IMR-90 (cell line): ENCODE data around the gene RGS17. TPM values are rescaled to one million over a fixed set of nuclear protein-coding genes. Genes with fewer than 3 reads are reported as not detected.

Experiments used
- ATAC-seq: fragments of 200-7000 bp; cut with Tn5 transposase; 2 replicates; pipeline ENCODE4 v1.9.1; 2020; ENCODE audit warnings: low read depth, mild to moderate bottlenecking, moderate library complexity
- BruUV-seq: library from RNA; stranded (reverse); fragments of 400-500 nt; replicated peaks from 2 replicates; lab custom pipeline; 2021; lab: Mats Ljungman, UMichigan
- CTCF ChIA-PET: fragments of 300-600 bp; formaldehyde crosslinking; extraction: SDS; loops from one replicate; lab custom pipeline; 2021; ENCODE audit warnings: antibody characterized with exemption; lab: Yijun Ruan, JAX
- POLR2A ChIA-PET: fragments of 300-600 bp; sonication (Branson Sonifier 250); formaldehyde crosslinking; loops from one replicate; lab custom pipeline; 2022; ENCODE audit warnings: antibody characterized with exemption; ENCODE audit not compliant: unreplicated experiment; lab: Charles Lee
- DNase-seq: peaks from one replicate; pipeline ENCODE4 v3.0.0; 2013
- H2AFZ ChIP-seq: replicated peaks from 2 replicates; pipeline ENCODE3; 2013; ENCODE audit warnings: low read length, mild to moderate bottlenecking; ENCODE audit not compliant: poor library complexity
- H2AK5ac ChIP-seq: 2 replicates; pipeline ENCODE4 v1.6.1; 2013; ENCODE audit warnings: low read depth, low read length, inconsistent platforms
- H2AK9ac ChIP-seq: replicated peaks from 2 replicates; pipeline ENCODE3; 2013; ENCODE audit warnings: mild to moderate bottlenecking, low read depth, low read length, moderate library complexity; ENCODE audit not compliant: poor library complexity
- H2BK120ac ChIP-seq: 2 replicates; pipeline ENCODE4 v1.6.1; 2013; ENCODE audit warnings: low read depth, low read length, inconsistent platforms
- H2BK15ac ChIP-seq: 3 replicates; pipeline ENCODE4 v1.6.1; 2013; ENCODE audit warnings: low read depth, low read length, inconsistent platforms
- H2BK20ac ChIP-seq: 2 replicates; pipeline ENCODE4 v1.6.1; 2013; ENCODE audit warnings: low read depth, mild to moderate bottlenecking, inconsistent platforms, low read length, moderate library complexity
- H2BK5ac ChIP-seq: 2 replicates; pipeline ENCODE4 v1.6.1; 2013; ENCODE audit warnings: mild to moderate bottlenecking, low read depth, low read length, inconsistent platforms; ENCODE audit not compliant: poor library complexity, severe bottlenecking
- H3K14ac ChIP-seq: replicated peaks from 2 replicates; pipeline ENCODE4 v1.6.1; 2013; ENCODE audit warnings: low read depth, low read length, inconsistent platforms
- H3K18ac ChIP-seq: 2 replicates; pipeline ENCODE4 v1.6.1; 2013; ENCODE audit warnings: low read depth, low read length, control low read depth
- H3K23ac ChIP-seq: 2 replicates; pipeline ENCODE4 v1.6.1; 2013; ENCODE audit warnings: low read depth, low read length, inconsistent platforms
- H3K27ac ChIP-seq: 2 replicates; pipeline ENCODE4 v1.5.1; 2013; ENCODE audit warnings: mild to moderate bottlenecking, control low read depth, low read length; ENCODE audit not compliant: insufficient read depth
- H3K27me3 ChIP-seq: 2 replicates; pipeline ENCODE4 v1.6.1; 2013; ENCODE audit warnings: low read length; ENCODE audit not compliant: control insufficient read depth, insufficient read depth
- H3K36me3 ChIP-seq: 2 replicates; pipeline ENCODE4 v1.6.1; 2013; ENCODE audit warnings: low read length, mixed read lengths; ENCODE audit not compliant: control insufficient read depth, insufficient read depth
- H3K4ac ChIP-seq: 2 replicates; pipeline ENCODE4 v1.6.1; 2013; ENCODE audit warnings: low read depth, low read length, inconsistent platforms
- H3K4me1 ChIP-seq: 2 replicates; pipeline ENCODE4 v1.6.1; 2013; ENCODE audit warnings: low read length, mixed read lengths; ENCODE audit not compliant: control insufficient read depth, insufficient read depth
- H3K4me2 ChIP-seq: 2 replicates; pipeline ENCODE4 v1.6.1; 2013; ENCODE audit warnings: low read depth, mild to moderate bottlenecking, control low read depth, low read length, moderate library complexity
- H3K4me3 ChIP-seq: 2 replicates; pipeline ENCODE4 v1.5.1; 2013; ENCODE audit warnings: low read depth, mild to moderate bottlenecking, control low read depth, low read length, moderate library complexity; ENCODE audit not compliant: insufficient read depth
- H3K56ac ChIP-seq: 2 replicates; pipeline ENCODE4 v1.6.1; 2013; ENCODE audit warnings: low read length, inconsistent platforms; ENCODE audit not compliant: insufficient read depth; ENCODE audit errors: extremely low read depth
- H3K79me1 ChIP-seq, 2 experiments: 2 replicates each; pipeline ENCODE4 v1.6.1; 2013; ENCODE audit warnings: low read length in 2 of 2, inconsistent platforms in 1 of 2, low read depth in 1 of 2
- H3K9ac ChIP-seq: 2 replicates; pipeline ENCODE4 v1.6.1; 2013; ENCODE audit warnings: low read depth, low read length, control low read depth
- H3K9me1 ChIP-seq: 2 replicates; pipeline ENCODE4 v1.6.1; 2013; ENCODE audit warnings: low read length, inconsistent platforms; ENCODE audit not compliant: insufficient read depth
- H3K9me3 ChIP-seq: 2 replicates; pipeline ENCODE4 v1.6.1; 2013; ENCODE audit warnings: low read length; ENCODE audit not compliant: control insufficient read depth, insufficient read depth
- H4K20me1 ChIP-seq: 2 replicates; pipeline ENCODE4 v1.6.1; 2013; ENCODE audit warnings: low read length, inconsistent platforms; ENCODE audit not compliant: insufficient read depth
- H4K5ac ChIP-seq: 2 replicates; pipeline ENCODE4 v1.6.1; 2013; ENCODE audit warnings: mild to moderate bottlenecking, low read depth, low read length, control low read depth
- H4K8ac ChIP-seq, 2 experiments: 2 replicates each; pipeline ENCODE4 v1.6.1; 2013; ENCODE audit warnings: low read depth in 2 of 2, low read length in 2 of 2, control low read depth in 1 of 2, inconsistent platforms in 1 of 2
- H4K91ac ChIP-seq: 2 replicates; pipeline ENCODE4 v1.6.1; 2013; ENCODE audit warnings: low read depth, low read length, inconsistent platforms; ENCODE audit not compliant: insufficient read depth
- BHLHE40 ChIP-seq: fragments of 150-350 bp; IDR thresholded peaks from 2 replicates; pipeline ENCODE4 v1.6.1; 2016; ENCODE audit warnings: mild to moderate bottlenecking, low read depth, low read length
- NFE2L2 ChIP-seq: fragments of 150-350 bp; IDR thresholded peaks from 2 replicates; pipeline ENCODE4 v1.6.1; 2016; ENCODE audit warnings: low read depth, mild to moderate bottlenecking, low read length
- SMC3 ChIP-seq: fragments of 150-350 bp; IDR thresholded peaks from 2 replicates; pipeline ENCODE4 v1.6.1; 2016; ENCODE audit warnings: low read depth, mild to moderate bottlenecking, antibody characterized with exemption, low read length, moderate library complexity
- USF2 ChIP-seq: fragments of 150-350 bp; IDR thresholded peaks from 2 replicates; pipeline ENCODE4 v1.6.1; 2017; ENCODE audit warnings: mild to moderate bottlenecking, antibody characterized with exemption, low read length, low read depth
- WGBS, 2 experiments: methylation state at CpG; one replicate each; pipeline versions ENCODE4 v1.1.5 to v1.1.7; 2013; ENCODE audit warnings: missing lambda C conversion rate in 2 of 2; ENCODE audit not compliant: insufficient read length in 1 of 2; ENCODE audit errors: extremely low coverage in 2 of 2; 5-methylcytosine and 5-hydroxymethylcytosine counted together
- dilution Hi-C: fragments of 300-500 bp; cut with HindIII; formaldehyde crosslinking; loops from one replicate; pipeline ENCODE4 v1.14.3; 2018; ENCODE audit warnings: low sequenced_read_pairs; ENCODE audit not compliant: unreplicated experiment
- in situ Hi-C: fragments of 300-500 bp; cut with MboI; formaldehyde crosslinking; loops from 3 replicates; pipeline ENCODE4 v1.14.3; 2019; ENCODE audit warnings: low sequenced_read_pairs, inconsistent platforms, mixed read lengths
- intact Hi-C: fragments of 100-400 bp; cut with micrococcal nuclease; formaldehyde crosslinking; loops from 2 replicates; pipeline ENCODE4 v1.10.0; 2022
- polyA plus RNA-seq, 3 experiments: library from polyadenylated mRNA; depleted of rRNA; stranded (reverse); fragments of >200 nt; gene quantifications; 2 replicates each; pipeline ENCODE4 v1.2.3, GENCODE V29; 2012; ENCODE audit warnings: low replicate concordance in 1 of 3
- total RNA-seq: library from RNA; depleted of rRNA; stranded (reverse); fragments of >200 nt; gene quantifications from 2 replicates; pipeline ENCODE4 v1.2.3, GENCODE V29; 2012

Gene RGS17
- total and polyA plus RNA-seq, 2 of the 4 experiments (the other 2 are of a cell fraction): 0.75 to 1.4 TPM

- Histone ChIP-seq H3K9me1 (peaks cover 4% of the 10 kb centered on the region; the same call in 1 of the 2 replicates), H3K4me2 (no peak overlapping the region), H3K4me3 (no peak overlapping the region), H4K20me1 (no peaks in the 10 kb centered on the region), H2BK5ac (no peak overlapping the region), H3K9me3 (no peaks in the 10 kb centered on the region), H3K14ac (no peak overlapping the region), H3K79me1 (no peaks in the 10 kb centered on the region), H3K18ac (no peak overlapping the region), H2BK20ac (no peak overlapping the region), H2AK9ac (no peak overlapping the region), H3K23ac (no peak overlapping the region), H3K27ac (no peak overlapping the region), H3K9ac (no peak overlapping the region), H2AFZ (no peak overlapping the region), H2BK120ac (no peak overlapping the region), H3K27me3 (no peaks in the 10 kb centered on the region), H3K36me3 (no peaks in the 10 kb centered on the region), H4K91ac (no peak overlapping the region), H4K5ac (no peak overlapping the region), H3K4me1 (no peaks in the 10 kb centered on the region), H3K56ac (no peak overlapping the region), H2AK5ac (no peak overlapping the region), H2BK15ac (no peak overlapping the region), H4K8ac (no peak overlapping the region), H3K4ac (no peak overlapping the region)
- no peak for ATAC-seq
- in situ Hi-C loops: no loop called here
- no peak for TF ChIP-seq USF2
- TF ChIP-seq BHLHE40: no peak
- TF ChIP-seq NFE2L2: no peak
- TF ChIP-seq SMC3: no peak
- intact Hi-C loops: no loop called here
- DNase-seq: no peak
- no TSS peak for BruUV-seq
- dilution Hi-C loops: no loop called here
- ChIA-PET POLR2A (no interaction called here), CTCF (no interaction called here)
- 83% methylated on average over 1 of the region's 5 CpGs; no CpG with 5 or more reads in 1 of the 2 experiments for WGBS, 2 experiments
Observed at GRCh38 chr6:153101461-153101860, 29.6 kb downstream of the RGS17 start.
